Cardiac muscle cell (in vitro differentiated cells and primary cell): ENCODE data around the gene OBSCN. TPM values are rescaled to one million over a fixed set of nuclear protein-coding genes. Genes with fewer than 3 reads are reported as not detected.
A peak's percentile ranks its signal among the peaks of the same experiment; 100 is the strongest.

Experiments used
- DNase-seq, 2 donors: peaks; one replicate each; pipeline versions ENCODE4 v3.0.0 to v3.0.0-alpha.2; 2010 to 2017; ENCODE audit warnings: low read depth in 1 of 2, low spot score in 1 of 2
- H3K27ac ChIP-seq: fragments of 200-600 bp; sonication (generic); 2 replicates; pipeline ENCODE4 v1.5.1; 2016
- H3K27me3 ChIP-seq: fragments of 200-600 bp; sonication (generic); 2 replicates; pipeline ENCODE4 v1.6.0; 2016; ENCODE audit warnings: control low read depth
- H3K36me3 ChIP-seq: fragments of 200-600 bp; sonication (generic); 2 replicates; pipeline ENCODE4 v1.5.1; 2016; ENCODE audit warnings: control low read depth
- H3K4me1 ChIP-seq: fragments of 200-600 bp; sonication (generic); 2 replicates; pipeline ENCODE4 v1.8.1; 2017; ENCODE audit warnings: low read depth, mild to moderate bottlenecking, mixed run types
- H3K4me3 ChIP-seq: fragments of 200-600 bp; sonication (generic); 2 replicates; pipeline ENCODE4 v1.5.1; 2016; ENCODE audit warnings: mild to moderate bottlenecking
- H3K9me3 ChIP-seq: fragments of 200-600 bp; sonication (generic); 2 replicates; pipeline ENCODE4 v1.5.1; 2017; ENCODE audit warnings: low read depth, mild to moderate bottlenecking, control low read depth
- CTCF ChIP-seq: IDR thresholded peaks from 2 replicates; pipeline ENCODE4 v1.5.1; 2012; ENCODE audit warnings: low read depth, mild to moderate bottlenecking, low read length
- polyA plus RNA-seq: library from polyadenylated mRNA; unstranded; fragments of >200 nt; fragmentation: Nextera tagmentation; extraction: Ambion mirVana; gene quantifications from 2 replicates; pipeline ENCODE4 v1.2.1, GENCODE V29; 2016
- total RNA-seq: library from RNA; depleted of rRNA; stranded (reverse); fragments of >200 nt; gene quantifications from 2 replicates; pipeline ENCODE4 v1.2.3, GENCODE V29; 2016

Gene OBSCN
- total and polyA plus RNA-seq, 2 experiments from 2014 or later = 87.1 to 390 TPM

- no peak overlapping the region for H3K4me3 ChIP-seq
- H3K4me1 ChIP-seq = peaks cover 60% of the 10 kb centered on the region
- no peak for TF ChIP-seq CTCF
- H3K36me3 ChIP-seq = no peaks in the 10 kb centered on the region
- DNase-seq = no peak
- no peaks in the 10 kb centered on the region for H3K27me3 ChIP-seq
- H3K27ac ChIP-seq = peak overlapping the region; percentile 97
- H3K9me3 ChIP-seq = no peaks in the 10 kb centered on the region
These were observed 1.1 kb upstream of the OBSCN start for GRCh38 chr1:228206582-228207351.

DNA sequence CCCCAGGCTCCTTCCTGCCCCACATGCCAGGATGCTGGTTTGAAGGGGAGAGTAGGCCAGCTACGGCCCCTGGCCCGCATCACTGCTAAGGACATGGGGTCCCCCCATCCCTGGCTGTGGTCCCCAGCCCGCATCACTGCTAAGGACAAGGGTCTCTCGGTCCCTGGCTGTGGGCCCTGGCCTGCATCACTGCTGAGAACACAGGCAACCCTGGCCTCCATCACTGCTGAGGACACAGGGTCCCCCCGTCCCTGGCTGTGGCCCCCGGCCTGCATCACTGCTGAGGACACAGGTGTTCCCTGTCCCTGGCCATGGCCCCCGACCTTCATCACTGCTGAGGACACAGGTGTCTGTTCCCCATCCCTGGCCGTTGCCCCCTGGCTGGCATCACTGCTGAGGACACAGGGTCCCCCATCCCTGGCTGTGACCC lies 448 bp upstream of the OBSCN start:
- Histone ChIP-seq H3K27ac (peak overlapping the region; percentile 97), H3K36me3 (no peaks in the 10 kb centered on the region), H3K9me3 (no peaks in the 10 kb centered on the region), H3K4me3 (no peak overlapping the region), H3K27me3 (no peaks in the 10 kb centered on the region), H3K4me1 (peaks cover 60% of the 10 kb centered on the region)
- no peak for DNase-seq
- TF ChIP-seq CTCF = no peak

GRCh38 chr1:228208831-228209551 lies 1.1 kb downstream of the OBSCN start:
- Histone ChIP-seq H3K27me3 (no peaks in the 10 kb centered on the region), H3K4me1 (peaks cover 64% of the 10 kb centered on the region), H3K9me3 (no peaks in the 10 kb centered on the region), H3K27ac (peak overlapping the region; percentile 97), H3K36me3 (peaks cover under 1% of the 10 kb centered on the region), H3K4me3 (peak overlapping the region; percentile 31)
- no peak for DNase-seq
- no peak for TF ChIP-seq CTCF

DNA sequence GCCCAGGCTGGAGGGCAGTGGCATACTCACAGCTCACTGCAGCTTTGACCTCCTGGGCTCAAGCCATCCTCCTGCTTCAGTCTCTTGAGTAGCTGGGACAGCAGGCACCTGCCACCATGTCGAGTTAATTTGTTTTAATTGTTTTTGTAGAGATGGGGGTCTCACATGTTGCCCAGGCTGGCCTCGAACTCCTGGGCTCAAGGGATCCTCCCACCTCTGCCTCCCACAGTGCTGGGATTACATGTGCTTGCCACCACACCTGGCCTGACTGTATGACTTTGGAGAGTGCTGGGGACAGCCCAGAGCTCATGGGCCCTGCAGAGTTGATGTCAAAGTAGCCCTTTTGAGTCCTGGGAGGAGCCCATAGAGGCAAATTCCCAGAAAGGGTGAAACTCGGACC lies 1.8 kb downstream of the OBSCN start:
- Histone ChIP-seq H3K27me3 (no peaks in the 10 kb centered on the region), H3K27ac (peak overlapping the region; percentile 97), H3K4me1 (peaks cover 64% of the 10 kb centered on the region), H3K9me3 (no peaks in the 10 kb centered on the region), H3K36me3 (peaks cover 7% of the 10 kb centered on the region), H3K4me3 (peak overlapping the region; percentile 31)
- no peak for DNase-seq
- TF ChIP-seq CTCF = no peak

GRCh38 chr1:228210076-228210651 lies 2.3 kb downstream of the OBSCN start:
- Histone ChIP-seq H3K9me3 (no peaks in the 10 kb centered on the region), H3K27ac (peak overlapping the region; percentile 97), H3K27me3 (no peaks in the 10 kb centered on the region), H3K36me3 (peaks cover 12% of the 10 kb centered on the region), H3K4me1 (peaks cover 60% of the 10 kb centered on the region), H3K4me3 (peak overlapping the region; percentile 4)
- no peak for TF ChIP-seq CTCF
- DNase-seq = no peak
